SK-N-SH treated with all-trans-retinoic acid at 6 μM for 48 hours (cell line): ENCODE data around the gene SCO1.

ENCODE experiments used
- ATAC-seq: fragments of 200-7000 bp; cut with Tn5 transposase; 3 replicates; pipeline ENCODE4 v1.9.1; 2020; ENCODE audit warnings: mild to moderate bottlenecking, moderate library complexity
- BACH2 ChIP-seq: fragments of 250-450 bp; sonication (Bioruptor Pico); IDR thresholded peaks from 2 replicates; pipeline ENCODE4 v1.9.0; 2021; ENCODE audit warnings: mild to moderate bottlenecking, borderline replicate concordance
- CREB5 ChIP-seq: fragments of 250-450 bp; sonication (Bioruptor Pico); IDR thresholded peaks from 2 replicates; pipeline ENCODE4 v1.5.1; 2020; ENCODE audit warnings: low read depth, mild to moderate bottlenecking, moderate library complexity
- CSDC2 ChIP-seq: fragments of 250-450 bp; sonication (Bioruptor Pico); IDR thresholded peaks from 2 replicates; pipeline ENCODE4 v1.5.0; 2020; ENCODE audit warnings: mild to moderate bottlenecking, moderate library complexity
- CSRNP3 ChIP-seq: fragments of 250-450 bp; sonication (Bioruptor Pico); IDR thresholded peaks from 2 replicates; pipeline ENCODE4 v1.5.1; 2021; ENCODE audit warnings: mild to moderate bottlenecking, moderate library complexity
- ESRRG ChIP-seq: fragments of 250-450 bp; sonication (Bioruptor Pico); IDR thresholded peaks from 2 replicates; pipeline ENCODE4 v1.6.1; 2021; ENCODE audit warnings: mild to moderate bottlenecking
- GLIS3 ChIP-seq: fragments of 250-450 bp; sonication (Bioruptor Pico); IDR thresholded peaks from 2 replicates; pipeline ENCODE4 v1.5.0; 2020; ENCODE audit warnings: mild to moderate bottlenecking, moderate library complexity
- OSR1 ChIP-seq: fragments of 250-450 bp; sonication (Bioruptor Pico); IDR thresholded peaks from 2 replicates; pipeline ENCODE4 v1.8.0; 2022; ENCODE audit warnings: moderate library complexity, mild to moderate bottlenecking, inconsistent platforms
- PATZ1 ChIP-seq: fragments of 250-450 bp; sonication (Bioruptor Pico); IDR thresholded peaks from 2 replicates; pipeline ENCODE4 v1.8.0; 2020; ENCODE audit warnings: mild to moderate bottlenecking, moderate library complexity, borderline replicate concordance
- PPARA ChIP-seq: fragments of 250-450 bp; sonication (Bioruptor Pico); IDR thresholded peaks from 2 replicates; pipeline ENCODE4 v1.5.0; 2020; ENCODE audit warnings: mild to moderate bottlenecking, borderline replicate concordance
- RARB ChIP-seq: fragments of 250-450 bp; sonication (Bioruptor Pico); IDR thresholded peaks from 2 replicates; pipeline ENCODE4 v1.8.0; 2021; ENCODE audit warnings: mild to moderate bottlenecking, moderate library complexity
- SNAI2 ChIP-seq: fragments of 250-450 bp; sonication (Bioruptor Pico); IDR thresholded peaks from 2 replicates; pipeline ENCODE4 v1.5.0; 2020; ENCODE audit warnings: mild to moderate bottlenecking, moderate library complexity
- TCF4 ChIP-seq: fragments of 250-450 bp; sonication (Bioruptor Pico); IDR thresholded peaks from 2 replicates; pipeline ENCODE4 v1.8.0; 2021; ENCODE audit warnings: mild to moderate bottlenecking, moderate library complexity, borderline replicate concordance
- TOX ChIP-seq: fragments of 250-450 bp; sonication (Bioruptor Pico); IDR thresholded peaks from 2 replicates; pipeline ENCODE4 v1.8.0; 2021; ENCODE audit warnings: mild to moderate bottlenecking, moderate library complexity, borderline replicate concordance
- TSHZ2 ChIP-seq: fragments of 250-450 bp; sonication (Bioruptor Pico); IDR thresholded peaks from 2 replicates; pipeline ENCODE4 v1.5.0; 2020; ENCODE audit warnings: mild to moderate bottlenecking, moderate library complexity
- ZFP3 ChIP-seq: fragments of 250-450 bp; sonication (Bioruptor Pico); IDR thresholded peaks from 2 replicates; pipeline ENCODE4 v1.5.0; 2020; ENCODE audit warnings: mild to moderate bottlenecking, moderate library complexity
- ZFP30 ChIP-seq: fragments of 450-650 bp; formaldehyde crosslinking; IDR thresholded peaks from 2 replicates; pipeline ENCODE4 v1.5.0; 2022; ENCODE audit warnings: mild to moderate bottlenecking, moderate library complexity
- ZNF565 ChIP-seq: fragments of 450-650 bp; formaldehyde crosslinking; conservative IDR thresholded peaks from 2 replicates; pipeline ENCODE4 v1.5.0; 2020; ENCODE audit warnings: low read depth, mild to moderate bottlenecking, moderate library complexity
- TF ChIP-seq, protein P1 (sequence below): fragments of 250-450 bp; sonication (Bioruptor Pico); IDR thresholded peaks from 2 replicates; pipeline ENCODE4 v1.8.0; 2021; ENCODE audit warnings: low read depth, mild to moderate bottlenecking, moderate library complexity, borderline replicate concordance

The SCO1 gene

GRCh38 chr17:10738521-10739258, 41.4 kb upstream of the SCO1 start (continued):
- TF ChIP-seq CREB5 (CRISPR knock-in tag) (no peak), CSRNP3 (no peak), TOX (no peak), TCF4 (CRISPR knock-in tag) (no peak), SNAI2 (CRISPR knock-in tag) (no peak), ZNF565 (CRISPR knock-in tag) (no peak), OSR1 (CRISPR knock-in tag) (no peak)
- TF ChIP-seq, protein P1, sequence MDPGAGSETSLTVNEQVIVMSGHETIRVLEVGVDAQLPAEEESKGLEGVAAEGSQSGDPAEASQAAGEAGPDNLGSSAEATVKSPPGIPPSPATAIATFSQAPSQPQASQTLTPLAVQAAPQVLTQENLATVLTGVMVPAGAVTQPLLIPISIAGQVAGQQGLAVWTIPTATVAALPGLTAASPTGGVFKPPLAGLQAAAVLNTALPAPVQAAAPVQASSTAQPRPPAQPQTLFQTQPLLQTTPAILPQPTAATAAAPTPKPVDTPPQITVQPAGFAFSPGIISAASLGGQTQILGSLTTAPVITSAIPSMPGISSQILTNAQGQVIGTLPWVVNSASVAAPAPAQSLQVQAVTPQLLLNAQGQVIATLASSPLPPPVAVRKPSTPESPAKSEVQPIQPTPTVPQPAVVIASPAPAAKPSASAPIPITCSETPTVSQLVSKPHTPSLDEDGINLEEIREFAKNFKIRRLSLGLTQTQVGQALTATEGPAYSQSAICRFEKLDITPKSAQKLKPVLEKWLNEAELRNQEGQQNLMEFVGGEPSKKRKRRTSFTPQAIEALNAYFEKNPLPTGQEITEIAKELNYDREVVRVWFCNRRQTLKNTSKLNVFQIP = no peak
- TF ChIP-seq, all 23 proteins: peak for 0

DNA sequence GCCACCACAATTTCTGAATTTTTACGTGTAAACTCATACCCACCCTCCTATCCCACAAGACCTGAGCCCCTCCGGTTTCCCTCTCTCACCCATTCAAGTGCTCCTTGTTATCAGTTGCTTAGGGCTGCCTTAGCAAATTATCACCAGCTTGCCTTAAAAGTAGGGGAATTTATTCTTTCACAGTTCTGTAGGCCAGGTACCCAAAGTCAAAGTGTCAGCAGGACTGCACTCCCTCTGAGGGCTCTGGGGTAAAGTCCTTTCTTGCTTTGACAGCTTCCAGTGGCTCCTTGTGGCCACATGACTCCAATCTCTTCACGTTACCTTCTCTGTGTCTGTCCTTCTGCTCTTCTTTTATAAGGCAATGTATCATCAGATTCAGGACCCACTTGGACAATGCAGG, 40.4 kb upstream of the SCO1 start:
- TF ChIP-seq CSDC2 (no peak), SNAI2 (CRISPR knock-in tag) (no peak)
- TF ChIP-seq, all 23 proteins: peak for 0
- no peak for ATAC-seq

DNA sequence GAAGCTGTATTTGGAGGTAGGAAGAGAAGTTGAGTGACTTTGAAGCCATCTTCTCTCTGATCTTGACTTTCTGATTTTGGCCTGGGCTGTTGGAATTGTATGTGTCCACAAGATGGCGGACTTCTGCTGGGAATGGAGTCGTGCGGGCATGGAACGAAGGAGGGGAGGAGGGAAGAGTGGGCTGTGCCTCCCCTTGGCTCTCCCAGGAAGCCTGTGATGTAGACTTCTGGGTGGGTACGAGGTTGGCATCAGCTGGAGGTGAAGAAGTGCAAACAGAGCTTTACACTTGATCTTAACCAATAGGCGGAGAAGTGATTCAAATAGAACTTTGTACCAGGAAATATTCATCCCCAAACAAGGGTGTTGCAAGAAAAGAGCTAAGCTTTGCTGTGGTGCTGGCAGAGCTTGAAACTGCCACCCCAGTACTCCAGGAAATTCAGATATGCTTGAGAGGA, 39.9 kb upstream of the SCO1 start:
- ATAC-seq = peak; percentile 95
- TF ChIP-seq ZNF565 (CRISPR knock-in tag) = no peak
- no peak for TF ChIP-seq GLIS3 (CRISPR knock-in tag)
- TF ChIP-seq TSHZ2 (CRISPR knock-in tag) = no peak
- no peak for TF ChIP-seq ESRRG (CRISPR knock-in tag)
- TF ChIP-seq ZFP30 (CRISPR knock-in tag) = no peak
- no peak for TF ChIP-seq BACH2 (CRISPR knock-in tag)
- TF ChIP-seq PPARA (CRISPR knock-in tag) = no peak
- TF ChIP-seq PATZ1 (CRISPR knock-in tag) = no peak
- TF ChIP-seq CREB5 (CRISPR knock-in tag) = no peak
- no peak for TF ChIP-seq TOX
- TF ChIP-seq CSDC2 = no peak
- TF ChIP-seq RARB = no peak
- no peak for TF ChIP-seq ZFP3 (CRISPR knock-in tag)
